ENCODE results near the gene PPP2R5C. TPM values are rescaled to one million over a fixed set of nuclear protein-coding genes. Genes with fewer than 3 reads are reported as not detected.

PPP2R5C gene
- total and polyA plus RNA-seq, 4 experiments from 2014 or later: 273 to 620 (median 431) TPM

DNA sequence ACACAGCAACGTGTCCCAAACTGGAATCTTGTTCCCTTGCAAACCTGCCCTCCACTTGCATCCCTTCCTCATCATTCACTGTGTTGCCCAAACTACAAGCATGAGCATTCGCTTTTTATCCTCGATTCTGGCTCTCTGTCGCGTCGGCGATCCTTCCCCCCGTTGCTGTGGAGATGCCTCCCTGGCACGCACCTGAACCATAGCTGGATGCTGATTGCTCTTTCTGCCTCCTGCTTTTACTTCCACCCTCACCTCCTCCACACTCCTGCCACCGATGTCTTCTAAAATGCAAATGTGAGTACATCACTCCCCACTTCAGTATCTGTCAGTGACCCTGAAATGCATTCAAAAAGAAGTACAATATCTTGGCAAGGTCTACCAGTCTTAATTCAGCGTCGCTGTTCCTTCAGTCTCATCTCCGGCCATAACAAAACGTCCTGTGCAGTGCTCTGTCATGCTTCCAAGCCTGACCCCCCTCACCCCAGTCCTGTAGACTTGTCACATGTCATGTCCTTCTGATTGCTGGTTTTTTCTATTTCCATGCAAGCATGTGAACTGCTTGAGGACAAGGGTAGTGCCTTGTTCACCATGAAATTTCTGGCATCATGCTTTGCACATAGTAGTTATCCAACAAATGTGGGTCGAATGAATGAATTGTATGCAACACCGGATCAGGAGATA lies 2.5 kb upstream of the PPP2R5C start:
- CTCF ChIA-PET (ENCODE audit: partially characterized antibody): interaction anchor here (1.3 to 2.0 kb wide), 5 partner anchors 10 to 52 kb away, joined by 4 to 22 read pairs (median 5); no protein-coding TSS in a partner anchor
- peak overlapping the region in 1 of 8 donors; percentile 9 for H3K4me3 Mint-ChIP-seq
- Histone ChIP-seq H3K9me3 (ENCODE audit: control insufficient read depth in 1 of 2, low read length in 2 of 2) (no peaks in the 10 kb centered on the region), H3K4me3 (ENCODE audit: low read length in 2 of 2) (no peak overlapping the region), H3K27ac (ENCODE audit: low read depth, low read length) (no peak overlapping the region), H3K36me3 (ENCODE audit: insufficient read depth, low read length) (no peaks in the 10 kb centered on the region), H3K4me1 (ENCODE audit: insufficient read depth, low read length) (peaks cover 27% of the 10 kb centered on the region), H3K27me3 (ENCODE audit: insufficient read depth, low read length) (no peaks in the 10 kb centered on the region)
- intact Hi-C loops (cut with micrococcal nuclease): no loop called here
- DNase-seq: no peak
- peaks cover 0 to 15% of the 10 kb centered on the region in 2 donors for H3K36me3 Mint-ChIP-seq
- peak overlapping the region in 4 of 7 donors; percentile 53 to 95 (median 83) for H3K27ac Mint-ChIP-seq
- POLR2A ChIA-PET (ENCODE audit: partially characterized antibody): interaction anchor here (1.0 to 6.2 kb wide), 10 partner anchors 9 to 65 kb away, joined by 3 to 76 read pairs (median 18); no protein-coding TSS in a partner anchor
- H3K4me1 Mint-ChIP-seq: peaks cover 16 to 33% (median 25%) of the 10 kb centered on the region in 4 donors
- peaks cover 5 to 7% of the 10 kb centered on the region in 2 donors for H3K27me3 Mint-ChIP-seq
- H3K9me3 Mint-ChIP-seq: peaks cover 0 to 4% (median 0%) of the 10 kb centered on the region in 8 donors

DNA sequence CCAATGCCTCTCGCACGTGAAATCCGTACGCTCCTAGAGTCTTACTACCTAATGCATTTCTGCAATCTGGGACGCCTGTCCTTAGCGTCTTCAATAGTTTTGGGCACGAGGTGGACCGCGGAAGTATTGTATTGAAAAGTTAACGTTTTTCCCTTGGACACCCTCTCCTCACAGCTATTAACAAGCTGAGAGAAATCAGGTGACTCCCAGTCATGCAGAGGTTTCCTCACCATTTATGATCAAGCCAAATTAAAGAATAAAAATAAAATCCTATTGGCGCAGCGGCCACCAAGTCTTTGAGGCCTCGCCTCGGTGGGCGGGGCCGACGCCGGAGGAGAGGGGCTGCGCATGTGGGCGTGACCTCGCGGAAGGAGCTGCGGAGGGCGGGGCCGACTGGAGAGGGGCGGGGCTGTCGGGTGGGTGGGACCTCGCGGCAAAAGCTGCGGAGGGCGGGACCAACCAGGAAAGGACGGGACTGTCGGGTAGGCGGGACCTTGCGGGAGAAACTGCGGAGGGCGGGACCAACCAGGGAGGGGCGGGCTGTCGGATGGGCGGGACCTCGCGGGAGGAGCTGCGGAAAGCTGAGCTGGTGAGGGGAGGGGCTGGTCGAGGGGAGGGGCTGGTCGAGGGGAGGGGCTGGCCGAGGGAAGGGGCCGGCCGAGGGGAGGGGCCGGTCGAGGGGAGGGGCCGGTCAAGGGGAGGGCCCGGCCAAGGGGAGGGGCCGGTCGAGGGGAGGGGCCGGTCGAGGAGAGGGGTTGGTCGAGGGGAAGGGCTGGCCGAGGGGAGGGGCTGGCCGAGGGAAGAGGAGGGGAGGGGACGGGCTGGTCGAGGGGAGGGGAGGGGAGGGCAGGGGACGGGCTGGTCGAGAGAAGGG lies 1.1 kb upstream of the PPP2R5C start:
- POLR2A ChIA-PET (ENCODE audit: partially characterized antibody): interaction anchor here (0.7 to 6.2 kb wide), 21 partner anchors 10 to 1692 kb away, joined by 3 to 76 read pairs (median 8); no protein-coding TSS in a partner anchor
- H3K4me1 Mint-ChIP-seq: peaks cover 29 to 45% (median 38%) of the 10 kb centered on the region in 4 donors
- H3K27ac Mint-ChIP-seq: peak overlapping the region; percentile 77 to 95 (median 92)
- H3K9me3 ChIP-seq (ENCODE audit: control insufficient read depth in 1 of 2, low read length in 2 of 2): no peaks in the 10 kb centered on the region
- H3K36me3 Mint-ChIP-seq: peaks cover 0 to 28% of the 10 kb centered on the region in 2 donors
- peak overlapping the region in 1 of 2 donors; percentile 94 for H3K4me3 ChIP-seq (ENCODE audit: low read length in 2 of 2)
- H3K27ac ChIP-seq (ENCODE audit: low read depth, low read length): no peak overlapping the region
- peak overlapping the region; percentile 71 to 84 (median 78) for H3K4me3 Mint-ChIP-seq
- peak; percentile 91 to 97 (median 94) for DNase-seq
- H3K9me3 Mint-ChIP-seq: peaks cover 0 to 4% (median 0%) of the 10 kb centered on the region in 8 donors
- intact Hi-C loops (cut with micrococcal nuclease): loop anchor here (1.0 to 5.0 kb wide), 10 partner anchors 29 to 545 kb away; partner anchors contain the start of genes DYNC1H1, HSP90AA1, MOK and WDR20
- peaks cover 0 to 4% of the 10 kb centered on the region in 2 donors for H3K27me3 Mint-ChIP-seq
- peaks cover 40% of the 10 kb centered on the region for H3K4me1 ChIP-seq (ENCODE audit: insufficient read depth, low read length)
- CTCF ChIA-PET (ENCODE audit: partially characterized antibody): interaction anchor here (1.2 to 2.0 kb wide), 9 partner anchors 9 to 84 kb away, joined by 3 to 22 read pairs (median 4); no protein-coding TSS in a partner anchor
- peaks cover 5% of the 10 kb centered on the region for H3K36me3 ChIP-seq (ENCODE audit: insufficient read depth, low read length)
- H3K27me3 ChIP-seq (ENCODE audit: insufficient read depth, low read length): no peaks in the 10 kb centered on the region

DNA sequence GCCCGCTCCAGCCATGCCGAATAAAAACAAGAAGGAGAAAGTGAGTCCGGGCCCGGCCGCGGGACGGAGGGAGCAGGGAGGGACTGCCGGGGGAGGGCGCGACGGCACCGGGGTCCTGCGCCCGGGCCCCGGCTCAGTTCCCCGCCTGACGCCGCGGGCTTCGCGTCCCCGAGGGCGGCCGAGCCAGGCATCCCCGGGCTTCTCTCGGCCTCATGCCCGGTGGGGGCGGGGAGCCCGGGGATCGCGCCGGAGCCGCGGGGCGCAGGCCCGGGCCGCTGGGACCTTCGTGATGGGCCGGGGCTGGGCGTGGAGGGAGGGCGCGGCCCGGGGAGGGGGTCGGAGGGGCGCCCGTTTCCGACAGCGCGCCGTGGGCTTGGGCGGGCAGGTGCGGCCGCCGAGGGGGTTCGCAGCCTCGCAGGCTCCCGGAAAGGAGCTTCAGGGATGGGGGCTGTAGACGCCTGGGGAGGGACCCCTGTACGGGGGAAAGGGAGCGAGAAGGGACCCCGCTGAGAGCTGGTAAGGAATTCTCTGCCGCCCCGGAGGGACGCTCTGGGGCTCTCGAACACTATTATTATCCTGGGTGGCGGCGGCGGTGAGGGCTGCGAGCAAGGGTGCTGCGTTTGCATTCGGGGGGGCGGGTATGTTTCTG lies 496 bp downstream of the PPP2R5C start:
- H3K27ac Mint-ChIP-seq: peak overlapping the region; percentile 89 to 96 (median 93)
- CTCF ChIA-PET (ENCODE audit: partially characterized antibody): interaction anchor here (1.0 to 1.5 kb wide), 5 partner anchors 9 to 62 kb away, joined by 4 to 14 read pairs (median 6); no protein-coding TSS in a partner anchor
- peaks cover 46% of the 10 kb centered on the region for H3K4me1 ChIP-seq (ENCODE audit: insufficient read depth, low read length)
- H3K9me3 Mint-ChIP-seq: peaks cover 0 to 4% (median 0%) of the 10 kb centered on the region in 8 donors
- H3K27me3 ChIP-seq (ENCODE audit: insufficient read depth, low read length): no peaks in the 10 kb centered on the region
- peak overlapping the region; percentile 49 to 67 for H3K4me3 ChIP-seq (ENCODE audit: low read length in 2 of 2)
- POLR2A ChIA-PET (ENCODE audit: partially characterized antibody): interaction anchor here (0.8 to 6.2 kb wide), 23 partner anchors 9 to 203 kb away, joined by 3 to 76 read pairs (median 6); partner anchors contain the start of gene DYNC1H1
- H3K9me3 ChIP-seq (ENCODE audit: control insufficient read depth in 1 of 2, low read length in 2 of 2): no peaks in the 10 kb centered on the region
- H3K4me3 Mint-ChIP-seq: peak overlapping the region; percentile 92 to 96 (median 94)
- H3K36me3 Mint-ChIP-seq: peaks cover 7 to 40% of the 10 kb centered on the region in 2 donors
- intact Hi-C loops (cut with micrococcal nuclease): loop anchor here (2.0 to 5.0 kb wide), 3 partner anchors 49 to 375 kb away; partner anchors contain the start of genes DYNC1H1 and WDR20
- H3K36me3 ChIP-seq (ENCODE audit: insufficient read depth, low read length): peaks cover 6% of the 10 kb centered on the region
- H3K4me1 Mint-ChIP-seq: peaks cover 34 to 42% (median 40%) of the 10 kb centered on the region in 4 donors
- H3K27me3 Mint-ChIP-seq: no peaks in the 10 kb centered on the region
- H3K27ac ChIP-seq (ENCODE audit: low read depth, low read length): peak overlapping the region; percentile 54
- DNase-seq: peak; percentile 37 to 62 (median 46)

DNA sequence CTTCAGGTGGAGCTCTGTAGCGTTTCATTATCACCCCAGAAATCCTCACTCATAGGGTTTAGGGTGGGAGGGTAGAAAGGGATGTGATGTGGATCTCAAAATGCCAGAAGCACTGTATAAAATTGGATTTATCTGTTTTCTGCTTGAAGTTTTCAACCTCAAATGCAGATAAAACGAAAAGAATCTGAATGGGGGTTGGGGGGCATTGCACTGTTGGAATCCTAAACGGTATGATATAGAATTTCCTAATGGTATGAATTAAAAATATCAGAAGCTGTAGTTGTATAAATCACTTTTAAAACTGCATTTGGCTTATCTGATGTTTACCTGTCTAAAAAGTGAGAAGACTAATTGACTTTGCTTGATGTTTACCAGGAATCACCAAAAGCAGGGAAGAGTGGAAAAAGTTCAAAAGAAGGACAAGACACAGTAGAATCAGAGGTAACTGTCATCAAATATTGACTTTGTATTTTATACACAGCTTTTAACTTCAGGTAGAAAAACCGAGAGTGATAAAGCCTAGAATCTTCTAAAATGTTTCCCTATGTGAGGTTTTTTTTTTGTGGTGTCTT lies 1.1 kb downstream of the PPP2R5C start:
- Histone ChIP-seq H3K36me3 (ENCODE audit: insufficient read depth, low read length) (peaks cover 6% of the 10 kb centered on the region), H3K9me3 (ENCODE audit: control insufficient read depth in 1 of 2, low read length in 2 of 2) (no peaks in the 10 kb centered on the region), H3K27me3 (ENCODE audit: insufficient read depth, low read length) (no peaks in the 10 kb centered on the region), H3K27ac (ENCODE audit: low read depth, low read length) (peak overlapping the region; percentile 54), H3K4me3 (ENCODE audit: low read length in 2 of 2) (peak overlapping the region; percentile 49 to 67), H3K4me1 (ENCODE audit: insufficient read depth, low read length) (peaks cover 46% of the 10 kb centered on the region)
- Mint-ChIP-seq H3K36me3 (peaks cover 7 to 40% of the 10 kb centered on the region in 2 donors), H3K4me3 (peak overlapping the region; percentile 92 to 96 (median 94)), H3K9me3 (peaks cover 0 to 4% (median 0%) of the 10 kb centered on the region in 8 donors), H3K27me3 (no peaks in the 10 kb centered on the region), H3K4me1 (peaks cover 34 to 42% (median 41%) of the 10 kb centered on the region in 4 donors), H3K27ac (peak overlapping the region; percentile 89 to 96 (median 93))
- DNase-seq: no peak
- ChIA-PET POLR2A (ENCODE audit: partially characterized antibody) (interaction anchor here (0.6 to 6.2 kb wide), 25 partner anchors 9 to 419 kb away, joined by 3 to 76 read pairs (median 5); partner anchors contain the start of gene DYNC1H1), CTCF (ENCODE audit: partially characterized antibody) (interaction anchor here (0.6 to 1.5 kb wide), 7 partner anchors 9 to 196 kb away, joined by 3 to 14 read pairs (median 4); no protein-coding TSS in a partner anchor)
- intact Hi-C loops (cut with micrococcal nuclease): loop anchor here (5.0 kb wide), 1 partner anchor 375 kb away; the partner anchor contains the start of gene WDR20

DNA sequence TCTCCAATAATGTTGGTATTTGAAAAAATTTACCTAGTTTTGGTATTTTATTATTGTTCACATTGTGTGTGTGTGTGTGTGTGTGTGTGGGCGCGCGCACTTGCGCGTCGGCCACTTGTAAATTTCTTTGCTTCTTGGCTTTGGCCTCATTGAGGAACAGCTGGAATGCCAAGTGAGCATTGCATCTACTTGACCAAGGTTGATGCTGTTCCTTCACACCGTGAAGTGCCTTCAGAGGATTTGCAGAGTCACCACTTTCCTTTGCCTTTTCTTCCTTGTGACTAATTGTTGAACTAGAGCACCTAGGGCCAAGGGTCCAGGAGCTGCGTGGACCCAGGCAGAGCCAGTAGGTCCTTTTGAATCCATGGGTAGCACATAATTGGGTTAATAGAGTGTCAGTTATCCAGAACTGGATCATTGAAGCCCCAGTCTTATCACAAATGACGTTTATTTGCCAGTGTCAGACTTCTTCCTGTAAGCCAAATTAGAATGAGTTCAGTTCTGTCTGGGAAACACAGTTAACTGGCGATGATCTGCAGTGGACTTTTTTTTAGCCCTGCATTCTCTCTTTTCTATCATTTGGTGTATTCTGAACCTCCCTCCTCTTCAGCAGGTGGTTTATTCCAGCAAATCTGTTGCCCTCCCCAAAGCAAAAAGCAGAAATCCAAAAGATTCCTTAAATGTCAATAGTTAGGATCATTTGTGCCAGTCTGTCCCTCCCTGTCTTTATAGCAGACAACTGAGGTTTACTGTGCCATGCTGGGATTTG lies 2.6 kb downstream of the PPP2R5C start:
- Mint-ChIP-seq H3K36me3 (peaks cover 14 to 44% of the 10 kb centered on the region in 2 donors), H3K9me3 (peaks cover 0 to 4% (median 0%) of the 10 kb centered on the region in 8 donors), H3K27me3 (no peaks in the 10 kb centered on the region), H3K27ac (peak overlapping the region in 6 of 7 donors; percentile 18 to 82 (median 52)), H3K4me1 (peaks cover 37 to 43% (median 40%) of the 10 kb centered on the region in 4 donors), H3K4me3 (peak overlapping the region; percentile 45 to 94 (median 78))
- intact Hi-C loops (cut with micrococcal nuclease): loop anchor here (5.0 kb wide), 1 partner anchor 373 kb away; the partner anchor contains the start of gene WDR20
- no peak overlapping the region for H3K4me3 ChIP-seq (ENCODE audit: low read length in 2 of 2)
- ChIA-PET POLR2A (ENCODE audit: partially characterized antibody) (interaction anchor here (1.0 to 6.2 kb wide), 10 partner anchors 33 to 103 kb away, joined by 3 to 76 read pairs (median 10); no protein-coding TSS in a partner anchor), CTCF (ENCODE audit: partially characterized antibody) (interaction anchor here (0.8 to 2.2 kb wide), 5 partner anchors 27 to 80 kb away, joined by 3 to 13 read pairs (median 4); no protein-coding TSS in a partner anchor)
- DNase-seq: no peak
- H3K27me3 ChIP-seq (ENCODE audit: insufficient read depth, low read length): no peaks in the 10 kb centered on the region
- H3K4me1 ChIP-seq (ENCODE audit: insufficient read depth, low read length): peaks cover 46% of the 10 kb centered on the region
- H3K27ac ChIP-seq (ENCODE audit: low read depth, low read length): no peak overlapping the region
- H3K9me3 ChIP-seq (ENCODE audit: control insufficient read depth in 1 of 2, low read length in 2 of 2): no peaks in the 10 kb centered on the region
- H3K36me3 ChIP-seq (ENCODE audit: insufficient read depth, low read length): peaks cover 6% of the 10 kb centered on the region
